Right lobe of liver (tissue), 4 donors: Measurements from ENCODE around the gene SAXO1.

Experiments
- CTCF ChIP-seq, 4 donors: fragments of 200-600 bp in 3 of 4; fragments of 450-650 bp in 1 of 4; IDR thresholded peaks; one replicate each; pipeline versions ENCODE4 v1.5.1 to v1.8.0; 2016 to 2022; ENCODE audit warnings: antibody characterized with exemption in 4 of 4, mild to moderate bottlenecking in 2 of 4
- POLR2A ChIP-seq: fragments of 450-650 bp; IDR thresholded peaks from one replicate; pipeline ENCODE4 v1.6.1; 2017; ENCODE audit warnings: antibody characterized with exemption, mild to moderate bottlenecking
- donor health status: DM: no; HTN: no; CAD: no.
- donor health status: DM: no; HTN: no; CAD: no.
- donor health status: DM: no; HTN: yes; CAD: no.

DNA sequence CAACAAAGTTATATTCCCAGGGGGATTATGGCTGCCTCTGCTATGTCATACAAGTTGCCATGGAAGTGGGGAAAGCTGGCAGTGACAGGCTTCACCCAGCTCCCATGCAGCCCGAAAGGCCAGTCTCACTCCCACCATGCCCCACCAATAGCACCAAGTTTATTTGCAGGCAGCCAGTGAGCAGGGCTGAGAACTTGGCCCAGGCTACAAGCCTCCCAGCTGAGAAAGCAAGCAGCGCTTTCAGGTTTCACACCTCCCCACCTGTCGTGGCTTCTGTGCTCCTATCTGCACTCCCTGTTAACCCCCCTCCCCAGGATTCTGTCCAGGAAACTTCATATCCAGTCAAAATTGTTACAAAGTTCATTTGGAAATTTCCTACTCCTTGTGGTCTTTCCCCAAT, 155.0 kb downstream of the SAXO1 start:
- TF ChIP-seq CTCF (IDR thresholded peaks at IDR 0.05) (no peak), POLR2A (no peak)
